ENCODE measurements around the gene UTS2. TPM values are rescaled to one million over a fixed set of nuclear protein-coding genes. Genes with fewer than 3 reads are reported as not detected.

The UTS2 gene
- total RNA-seq (2012; rRNA removed): not detected in 2 replicates

- H3K27me3 ChIP-seq (ENCODE audit: control insufficient read depth, insufficient read depth, low read length): peaks cover 29% of the 10 kb centered on the region
- H3K9ac ChIP-seq (ENCODE audit: low read depth, low read length): no peak within 1 kb of the TSS
- H3K4me3 ChIP-seq (ENCODE audit: low read length): no peak within 1 kb of the TSS
- H3K4me2 ChIP-seq (ENCODE audit: low read length): no peak within 1 kb of the TSS
- H3K36me3 ChIP-seq (ENCODE audit: insufficient read depth, low read length): no peaks in the 10 kb centered on the region
- H3K9me3 ChIP-seq (replicated peaks; ENCODE audit: low read length): no peaks in the 10 kb centered on the region
- no peaks in the 10 kb centered on the region for H3K4me1 ChIP-seq (ENCODE audit: control insufficient read depth, insufficient read depth, low read length)
Measured at GRCh38 chr1:7852804-7853683, at the start of gene UTS2. UTS2 (minus strand) TSS chr1:7853065; CDS start chr1:7853003, 62 bp downstream.

GRCh38 chr1:7899741-7900140 is 46.9 kb upstream of the UTS2 start:
- no peak overlapping the region for H3K4me3 ChIP-seq (ENCODE audit: low read length)
- H3K9me3 ChIP-seq (replicated peaks; ENCODE audit: low read length): no peaks in the 10 kb centered on the region
- H3K9ac ChIP-seq (ENCODE audit: low read depth, low read length): no peak overlapping the region
- H3K27me3 ChIP-seq (ENCODE audit: control insufficient read depth, insufficient read depth, low read length): no peaks in the 10 kb centered on the region
- H3K4me1 ChIP-seq (ENCODE audit: control insufficient read depth, insufficient read depth, low read length): peaks cover 6% of the 10 kb centered on the region
- no peaks in the 10 kb centered on the region for H3K36me3 ChIP-seq (ENCODE audit: insufficient read depth, low read length)
- no peak overlapping the region for H3K4me2 ChIP-seq (ENCODE audit: low read length)

- no peak overlapping the region for H3K4me2 ChIP-seq (ENCODE audit: low read length)
- H3K4me1 ChIP-seq (ENCODE audit: control insufficient read depth, insufficient read depth, low read length): peaks cover 14% of the 10 kb centered on the region
- H3K9me3 ChIP-seq (replicated peaks; ENCODE audit: low read length): no peaks in the 10 kb centered on the region
- no peak overlapping the region for H3K9ac ChIP-seq (ENCODE audit: low read depth, low read length)
- no peaks in the 10 kb centered on the region for H3K36me3 ChIP-seq (ENCODE audit: insufficient read depth, low read length)
- H3K4me3 ChIP-seq (ENCODE audit: low read length): no peak overlapping the region
- no peaks in the 10 kb centered on the region for H3K27me3 ChIP-seq (ENCODE audit: control insufficient read depth, insufficient read depth, low read length)
Measured at GRCh38 chr1:7898962-7899361, 46.1 kb upstream of the UTS2 start.

DNA sequence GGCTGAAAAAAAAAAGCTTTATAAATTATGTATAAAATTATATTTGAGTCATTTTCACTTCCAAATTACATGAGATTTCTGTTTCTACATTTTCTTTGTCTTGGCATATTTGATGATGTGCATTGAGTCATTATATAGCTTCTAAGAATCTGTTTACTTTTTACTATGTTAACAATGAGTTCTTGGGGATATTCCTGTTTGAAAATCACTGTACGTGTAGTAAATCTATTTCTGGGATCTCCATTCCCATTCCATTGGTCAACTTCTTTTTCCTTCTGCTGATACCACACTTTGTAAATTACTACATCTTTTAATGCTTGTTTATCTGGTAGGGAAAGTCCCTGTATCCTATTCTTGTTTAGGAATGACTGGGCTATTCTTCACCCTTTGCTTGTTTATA is 44.1 kb upstream of the UTS2 start:
- H3K27me3 ChIP-seq (ENCODE audit: control insufficient read depth, insufficient read depth, low read length): no peaks in the 10 kb centered on the region
- H3K4me3 ChIP-seq (ENCODE audit: low read length): no peak overlapping the region
- H3K4me1 ChIP-seq (ENCODE audit: control insufficient read depth, insufficient read depth, low read length): peaks cover 22% of the 10 kb centered on the region
- no peak overlapping the region for H3K9ac ChIP-seq (ENCODE audit: low read depth, low read length)
- H3K9me3 ChIP-seq (replicated peaks; ENCODE audit: low read length): no peaks in the 10 kb centered on the region
- no peak overlapping the region for H3K4me2 ChIP-seq (ENCODE audit: low read length)
- no peaks in the 10 kb centered on the region for H3K36me3 ChIP-seq (ENCODE audit: insufficient read depth, low read length)

DNA sequence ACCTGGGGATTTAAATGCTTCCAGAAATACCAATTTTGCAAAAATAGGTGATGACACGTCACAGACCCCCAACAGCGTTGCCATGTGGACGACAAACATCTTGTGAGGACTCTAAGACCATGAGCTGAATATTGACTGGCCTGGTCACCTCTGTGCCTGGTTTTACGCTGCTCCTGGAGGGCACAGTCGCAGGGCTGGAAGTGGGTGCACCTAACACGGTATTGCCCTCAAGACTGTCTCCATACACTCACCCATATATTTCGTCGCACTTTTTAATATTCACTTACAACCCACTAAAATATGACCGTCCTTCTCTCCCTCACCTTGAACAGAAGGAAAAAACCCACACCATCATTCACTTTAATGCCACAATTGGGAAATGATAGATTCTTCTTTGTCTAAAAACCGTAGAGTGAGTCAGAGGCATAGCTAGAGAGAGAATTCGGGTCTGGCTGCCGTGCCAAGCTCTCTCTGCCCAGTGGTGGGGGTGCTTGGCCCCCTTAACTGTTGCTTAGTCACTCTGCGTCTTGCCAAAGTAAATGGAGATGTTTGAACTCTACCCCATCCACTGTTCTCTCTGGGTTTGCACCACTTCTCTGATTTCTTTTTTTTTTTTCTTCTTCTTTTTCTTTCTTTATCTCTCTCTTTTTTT is 40.8 kb upstream of the UTS2 start:
- H3K4me2 ChIP-seq (ENCODE audit: low read length): peak overlapping the region; percentile 63

GRCh38 chr1:7891804-7892203 is 38.9 kb upstream of the UTS2 start:
- Histone ChIP-seq H3K4me3 (ENCODE audit: low read length) (no peak overlapping the region), H3K9ac (ENCODE audit: low read depth, low read length) (no peak overlapping the region), H3K4me1 (ENCODE audit: control insufficient read depth, insufficient read depth, low read length) (peaks cover 18% of the 10 kb centered on the region), H3K9me3 (replicated peaks; ENCODE audit: low read length) (no peaks in the 10 kb centered on the region), H3K27me3 (ENCODE audit: control insufficient read depth, insufficient read depth, low read length) (peaks cover 5% of the 10 kb centered on the region), H3K36me3 (ENCODE audit: insufficient read depth, low read length) (no peaks in the 10 kb centered on the region), H3K4me2 (ENCODE audit: low read length) (no peak overlapping the region)

More for the DNA sequence above, 40.8 kb upstream of the UTS2 start:
- Histone ChIP-seq H3K36me3 (ENCODE audit: insufficient read depth, low read length) (no peaks in the 10 kb centered on the region), H3K4me1 (ENCODE audit: control insufficient read depth, insufficient read depth, low read length) (peaks cover 22% of the 10 kb centered on the region), H3K9ac (ENCODE audit: low read depth, low read length) (no peak overlapping the region), H3K27me3 (ENCODE audit: control insufficient read depth, insufficient read depth, low read length) (no peaks in the 10 kb centered on the region), H3K4me3 (ENCODE audit: low read length) (no peak overlapping the region), H3K9me3 (replicated peaks; ENCODE audit: low read length) (no peaks in the 10 kb centered on the region)

DNA sequence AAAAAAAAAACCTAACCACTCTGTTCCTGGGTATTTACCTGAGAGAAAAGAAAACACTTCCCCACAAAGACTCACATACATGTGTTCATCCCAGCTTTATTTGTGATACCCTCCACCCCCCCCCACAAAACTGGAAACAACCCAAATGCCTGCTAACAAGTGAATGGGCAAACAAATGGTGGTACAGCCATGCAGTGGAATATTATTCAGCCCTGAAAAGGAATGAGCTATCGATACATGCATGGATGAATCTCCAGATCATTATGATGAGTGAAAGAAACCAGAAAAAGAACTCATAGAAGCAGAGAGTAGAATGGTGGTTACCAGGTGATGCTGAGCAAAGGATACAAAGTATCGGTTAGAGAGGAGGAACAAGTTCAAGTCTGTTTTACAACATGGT is 38.0 kb upstream of the UTS2 start:
- Histone ChIP-seq H3K9ac (ENCODE audit: low read depth, low read length) (no peak overlapping the region), H3K36me3 (ENCODE audit: insufficient read depth, low read length) (no peaks in the 10 kb centered on the region), H3K9me3 (replicated peaks; ENCODE audit: low read length) (no peaks in the 10 kb centered on the region), H3K27me3 (ENCODE audit: control insufficient read depth, insufficient read depth, low read length) (peaks cover 5% of the 10 kb centered on the region), H3K4me3 (ENCODE audit: low read length) (no peak overlapping the region), H3K4me1 (ENCODE audit: control insufficient read depth, insufficient read depth, low read length) (peaks cover 18% of the 10 kb centered on the region), H3K4me2 (ENCODE audit: low read length) (no peak overlapping the region)

DNA sequence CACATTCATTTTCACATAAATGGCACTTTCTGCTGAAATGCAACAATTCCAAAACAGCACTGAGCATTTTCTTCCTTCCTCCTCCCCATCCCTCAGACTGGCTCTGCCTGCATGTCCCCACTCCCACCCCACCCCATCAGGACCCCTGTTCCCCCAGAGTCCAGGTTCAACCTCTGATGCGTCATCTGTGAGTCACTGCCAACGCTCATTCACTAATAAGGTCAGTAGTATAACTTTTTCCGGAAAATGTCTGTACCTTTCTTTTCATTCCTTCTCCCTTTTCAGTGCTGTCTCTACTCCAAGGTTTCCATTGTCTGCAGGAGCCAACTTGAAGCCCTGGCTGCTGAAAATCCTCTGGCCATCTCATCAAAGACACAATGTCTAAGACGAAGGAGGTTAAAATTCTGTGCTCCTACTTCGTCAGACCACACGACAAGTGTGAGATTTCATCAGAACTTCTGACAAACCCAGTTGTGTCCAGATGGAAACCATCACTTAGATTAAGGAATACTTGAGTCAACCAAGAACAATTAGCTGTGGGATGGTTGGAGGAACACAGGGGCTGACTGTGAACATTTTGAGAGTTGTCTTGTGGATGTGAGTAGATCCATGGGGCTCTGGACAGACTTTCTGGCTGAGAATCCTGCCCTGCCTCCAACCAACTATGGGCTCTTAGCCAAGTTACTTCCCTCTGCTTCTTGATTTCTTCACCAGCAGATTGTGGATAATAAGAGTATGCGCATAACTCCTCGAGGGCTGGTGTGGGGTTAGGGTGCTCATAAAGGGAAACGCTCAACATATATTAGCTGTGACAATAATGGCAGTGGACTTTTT is 35.6 kb upstream of the UTS2 start:
- no peak overlapping the region for H3K4me3 ChIP-seq (ENCODE audit: low read length)
- H3K4me2 ChIP-seq (ENCODE audit: low read length): no peak overlapping the region
- no peaks in the 10 kb centered on the region for H3K36me3 ChIP-seq (ENCODE audit: insufficient read depth, low read length)
- H3K9ac ChIP-seq (ENCODE audit: low read depth, low read length): no peak overlapping the region
- no peaks in the 10 kb centered on the region for H3K9me3 ChIP-seq (replicated peaks; ENCODE audit: low read length)
- peaks cover 5% of the 10 kb centered on the region for H3K27me3 ChIP-seq (ENCODE audit: control insufficient read depth, insufficient read depth, low read length)
- peaks cover 4% of the 10 kb centered on the region for H3K4me1 ChIP-seq (ENCODE audit: control insufficient read depth, insufficient read depth, low read length)

- Histone ChIP-seq H3K4me2 (ENCODE audit: low read length) (peak overlapping the region; percentile 64), H3K27me3 (ENCODE audit: control insufficient read depth, insufficient read depth, low read length) (peaks cover 18% of the 10 kb centered on the region), H3K4me1 (ENCODE audit: control insufficient read depth, insufficient read depth, low read length) (no peaks in the 10 kb centered on the region), H3K9ac (ENCODE audit: low read depth, low read length) (no peak overlapping the region), H3K4me3 (ENCODE audit: low read length) (peak overlapping the region; percentile 43), H3K9me3 (replicated peaks; ENCODE audit: low read length) (no peaks in the 10 kb centered on the region), H3K36me3 (ENCODE audit: insufficient read depth, low read length) (no peaks in the 10 kb centered on the region)
Measured at GRCh38 chr1:7886405-7886745, 33.5 kb upstream of the UTS2 start.

GRCh38 chr1:7885513-7886404 is 32.9 kb upstream of the UTS2 start:
- H3K36me3 ChIP-seq (ENCODE audit: insufficient read depth, low read length): no peaks in the 10 kb centered on the region
- no peak overlapping the region for H3K4me3 ChIP-seq (ENCODE audit: low read length)

More at GRCh38 chr1:7885513-7886404, 32.9 kb upstream of the UTS2 start:
- no peaks in the 10 kb centered on the region for H3K9me3 ChIP-seq (replicated peaks; ENCODE audit: low read length)
- peaks cover 19% of the 10 kb centered on the region for H3K27me3 ChIP-seq (ENCODE audit: control insufficient read depth, insufficient read depth, low read length)
- H3K9ac ChIP-seq (ENCODE audit: low read depth, low read length): no peak overlapping the region
- H3K4me2 ChIP-seq (ENCODE audit: low read length): peak overlapping the region; percentile 64
- H3K4me1 ChIP-seq (ENCODE audit: control insufficient read depth, insufficient read depth, low read length): no peaks in the 10 kb centered on the region
